Calu3 (cell line): ENCODE results near the gene NELL1. TPM values are rescaled to one million over a fixed set of nuclear protein-coding genes. Genes with fewer than 3 reads are reported as not detected.

Experiments used
- BruUV-seq: library from RNA; stranded (reverse); fragments of 400-500 nt; replicated peaks from 2 replicates; lab custom pipeline; 2021; lab: Mats Ljungman, UMichigan
- CTCF ChIA-PET: fragments of 300-600 bp; sonication (Branson Sonifier 250); formaldehyde crosslinking; loops from one replicate; lab custom pipeline; 2022; ENCODE audit warnings: antibody characterized with exemption; lab: Charles Lee
- DNase-seq: peaks from one replicate; pipeline ENCODE4 v3.0.0; 2022
- H3K27ac Mint-ChIP-seq: one replicate; pipeline ENCODE4 v1.8.0; 2022; ENCODE audit warnings: mixed read lengths; ENCODE audit not compliant: unreplicated experiment
- H3K27me3 Mint-ChIP-seq: one replicate; pipeline ENCODE4 v1.8.0; 2022; ENCODE audit warnings: mixed read lengths; ENCODE audit not compliant: unreplicated experiment
- H3K36me3 Mint-ChIP-seq: one replicate; pipeline ENCODE4 v1.8.0; 2022; ENCODE audit warnings: mild to moderate bottlenecking, moderate library complexity, mixed read lengths; ENCODE audit not compliant: insufficient read depth, unreplicated experiment
- H3K4me1 Mint-ChIP-seq: one replicate; pipeline ENCODE4 v1.8.0; 2022; ENCODE audit warnings: mild to moderate bottlenecking, low read depth, mixed read lengths; ENCODE audit not compliant: unreplicated experiment
- H3K4me3 Mint-ChIP-seq: one replicate; pipeline ENCODE4 v1.8.0; 2022; ENCODE audit warnings: mild to moderate bottlenecking, low read depth, moderate library complexity, mixed read lengths; ENCODE audit not compliant: unreplicated experiment
- H3K9me3 Mint-ChIP-seq: one replicate; pipeline ENCODE4 v1.8.0; 2022; ENCODE audit warnings: low read depth, mixed read lengths; ENCODE audit not compliant: unreplicated experiment
- intact Hi-C: fragments of 100-400 bp; cut with micrococcal nuclease; formaldehyde crosslinking; loops from one replicate; pipeline ENCODE4 v1.10.0; 2022; ENCODE audit not compliant: unreplicated experiment
- total RNA-seq: library from RNA; stranded (reverse); gene quantifications from 2 replicates; pipeline ENCODE4 v1.2.3, GENCODE V29; 2022
- TF ChIP-seq, protein P1 (sequence below): fragments of 200-600 bp; IDR thresholded peaks from one replicate; pipeline ENCODE4 v1.8.0; 2022; ENCODE audit warnings: antibody characterized with exemption; ENCODE audit not compliant: unreplicated experiment

NELL1 gene
- total RNA-seq, 1 experiment from 2014 or later = not detected

- intact Hi-C loops = no loop called here
- Mint-ChIP-seq H3K36me3 (no peaks in the 10 kb centered on the region), H3K27me3 (no peaks in the 10 kb centered on the region), H3K27ac (no peak overlapping the region), H3K9me3 (peaks cover 8% of the 10 kb centered on the region), H3K4me1 (no peaks in the 10 kb centered on the region), H3K4me3 (no peak overlapping the region)
- TF ChIP-seq, protein P1, sequence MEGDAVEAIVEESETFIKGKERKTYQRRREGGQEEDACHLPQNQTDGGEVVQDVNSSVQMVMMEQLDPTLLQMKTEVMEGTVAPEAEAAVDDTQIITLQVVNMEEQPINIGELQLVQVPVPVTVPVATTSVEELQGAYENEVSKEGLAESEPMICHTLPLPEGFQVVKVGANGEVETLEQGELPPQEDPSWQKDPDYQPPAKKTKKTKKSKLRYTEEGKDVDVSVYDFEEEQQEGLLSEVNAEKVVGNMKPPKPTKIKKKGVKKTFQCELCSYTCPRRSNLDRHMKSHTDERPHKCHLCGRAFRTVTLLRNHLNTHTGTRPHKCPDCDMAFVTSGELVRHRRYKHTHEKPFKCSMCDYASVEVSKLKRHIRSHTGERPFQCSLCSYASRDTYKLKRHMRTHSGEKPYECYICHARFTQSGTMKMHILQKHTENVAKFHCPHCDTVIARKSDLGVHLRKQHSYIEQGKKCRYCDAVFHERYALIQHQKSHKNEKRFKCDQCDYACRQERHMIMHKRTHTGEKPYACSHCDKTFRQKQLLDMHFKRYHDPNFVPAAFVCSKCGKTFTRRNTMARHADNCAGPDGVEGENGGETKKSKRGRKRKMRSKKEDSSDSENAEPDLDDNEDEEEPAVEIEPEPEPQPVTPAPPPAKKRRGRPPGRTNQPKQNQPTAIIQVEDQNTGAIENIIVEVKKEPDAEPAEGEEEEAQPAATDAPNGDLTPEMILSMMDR = no peak
- CTCF ChIA-PET = no interaction called here
- DNase-seq = no peak
- no TSS peak for BruUV-seq
These were observed 101.1 kb downstream of the NELL1 start for GRCh38 chr11:20770414-20770946.

DNA sequence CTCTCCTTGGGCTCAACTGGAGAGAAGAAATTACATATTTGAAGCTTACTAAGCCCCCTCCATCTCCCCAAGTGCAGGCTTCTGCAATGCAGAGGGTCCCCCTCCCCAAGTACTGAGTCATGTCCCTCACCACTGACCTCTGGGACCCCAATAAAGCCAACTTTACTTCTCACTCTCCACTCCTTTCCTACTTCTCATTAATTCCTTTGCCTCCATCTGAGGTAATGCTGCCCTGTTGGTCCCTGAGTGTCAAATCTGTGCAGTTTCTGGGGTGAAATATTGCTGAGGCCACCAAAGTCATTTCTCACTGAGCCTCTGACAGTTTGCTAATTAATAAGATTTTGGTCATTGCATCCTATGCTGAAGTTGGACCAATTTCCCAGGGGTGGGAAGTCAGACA, 101.6 kb downstream of the NELL1 start:
- intact Hi-C loops = no loop called here
- peaks cover 8% of the 10 kb centered on the region for H3K9me3 Mint-ChIP-seq
- no peak for DNase-seq
- no peaks in the 10 kb centered on the region for H3K4me1 Mint-ChIP-seq
- H3K27me3 Mint-ChIP-seq = no peaks in the 10 kb centered on the region
- no peaks in the 10 kb centered on the region for H3K36me3 Mint-ChIP-seq
- TF ChIP-seq, protein P1 = no peak
- H3K4me3 Mint-ChIP-seq = no peak overlapping the region
- CTCF ChIA-PET = no interaction called here
- H3K27ac Mint-ChIP-seq = no peak overlapping the region
- BruUV-seq = no TSS peak

- H3K4me3 Mint-ChIP-seq = no peak overlapping the region
- no TSS peak for BruUV-seq
- no peaks in the 10 kb centered on the region for H3K36me3 Mint-ChIP-seq
- DNase-seq = no peak
- H3K9me3 Mint-ChIP-seq = peaks cover 10% of the 10 kb centered on the region
- intact Hi-C loops = no loop called here
- no peaks in the 10 kb centered on the region for H3K27me3 Mint-ChIP-seq
- no peak overlapping the region for H3K27ac Mint-ChIP-seq
- TF ChIP-seq, protein P1 = no peak
- CTCF ChIA-PET = no interaction called here
- no peaks in the 10 kb centered on the region for H3K4me1 Mint-ChIP-seq
These were observed 102.3 kb downstream of the NELL1 start for GRCh38 chr11:20771681-20772080.

- BruUV-seq = no TSS peak
- Mint-ChIP-seq H3K27ac (no peak overlapping the region), H3K9me3 (peaks cover 10% of the 10 kb centered on the region), H3K4me1 (no peaks in the 10 kb centered on the region), H3K36me3 (no peaks in the 10 kb centered on the region), H3K4me3 (no peak overlapping the region), H3K27me3 (no peaks in the 10 kb centered on the region)
- no peak for DNase-seq
- TF ChIP-seq, protein P1 = no peak
- intact Hi-C loops = no loop called here
- CTCF ChIA-PET = no interaction called here
These were observed 105.9 kb downstream of the NELL1 start for GRCh38 chr11:20775331-20775730.
